Stimulated activated CD8-positive, alpha-beta memory T cell treated with anti-CD3 and anti-CD28 coated beads, Interleukin-15, amount 100 ng/mL, for 48 hours (primary cell): ENCODE measurements around the gene PDLIM5.
"Not testable (repeated sequence)": the region's sequence is repeated elsewhere in the genome, so short reads cannot be mapped to it uniquely, and the experiment has no call there.

Experiments used
- DNase-seq, 2 donors: peaks; one replicate each; pipeline ENCODE4 v3.0.0-alpha.2; 2020; ENCODE audit warnings: low read depth in 2 of 2

Gene PDLIM5

GRCh38 chr4:94527556-94528233, 76.0 kb downstream of the PDLIM5 start:
- DNase-seq, result no peak

- DNase-seq, result no peak
Measured at GRCh38 chr4:94528792-94529451, 77.2 kb downstream of the PDLIM5 start.

- no peak for DNase-seq
Measured at GRCh38 chr4:94530073-94530472, 78.3 kb downstream of the PDLIM5 start.

- no peak for DNase-seq
Measured at GRCh38 chr4:94531991-94532789, 80.4 kb downstream of the PDLIM5 start.

- no peak for DNase-seq
Measured at GRCh38 chr4:94533405-94534223, 81.9 kb downstream of the PDLIM5 start.

- no peak for DNase-seq
Measured at GRCh38 chr4:94534401-94535312, 82.9 kb downstream of the PDLIM5 start.

GRCh38 chr4:94536049-94536448, 84.3 kb downstream of the PDLIM5 start:
- DNase-seq, result no peak

GRCh38 chr4:94536649-94537469, 85.1 kb downstream of the PDLIM5 start:
- DNase-seq, result no peak

GRCh38 chr4:94537921-94538628, 86.3 kb downstream of the PDLIM5 start:
- DNase-seq, result no peak

- DNase-seq, result no peak
Measured at GRCh38 chr4:94540476-94540875, 88.7 kb downstream of the PDLIM5 start.

GRCh38 chr4:94544811-94545210, 93.1 kb downstream of the PDLIM5 start:
- DNase-seq, result no peak

GRCh38 chr4:94545296-94545695, 93.6 kb downstream of the PDLIM5 start:
- DNase-seq, result no peak

- no peak for DNase-seq
Measured at GRCh38 chr4:94546949-94547348, 95.2 kb downstream of the PDLIM5 start.

- no peak for DNase-seq
Measured at GRCh38 chr4:94548571-94548970, 96.8 kb downstream of the PDLIM5 start.

- no peak for DNase-seq
Measured at GRCh38 chr4:94550352-94550751, 98.6 kb downstream of the PDLIM5 start.

GRCh38 chr4:94550851-94551250, 99.1 kb downstream of the PDLIM5 start:
- no peak for DNase-seq

- DNase-seq, result no peak
Measured at GRCh38 chr4:94551643-94552564, 100.2 kb downstream of the PDLIM5 start.

GRCh38 chr4:94556047-94556446, 104.3 kb downstream of the PDLIM5 start:
- DNase-seq, result not testable (repeated sequence)
